OCI-LY7 (cell line): ENCODE results near the gene FHL1. TPM values are rescaled to one million over a fixed set of nuclear protein-coding genes. Genes with fewer than 3 reads are reported as not detected.

Experiments
- BruUV-seq: library from RNA; stranded (reverse); fragments of 400-500 nt; replicated peaks from 2 replicates; lab custom pipeline; 2021; lab: Mats Ljungman, UMichigan
- CTCF ChIA-PET: fragments of 300-600 bp; sonication (Branson Sonifier 250); formaldehyde crosslinking; loops from one replicate; lab custom pipeline; 2022; ENCODE audit warnings: antibody characterized with exemption; ENCODE audit not compliant: unreplicated experiment; lab: Charles Lee
- POLR2A ChIA-PET: fragments of 300-600 bp; sonication (Branson Sonifier 250); formaldehyde crosslinking; loops from one replicate; lab custom pipeline; 2022; ENCODE audit warnings: antibody characterized with exemption; lab: Charles Lee
- DNase-seq: peaks from one replicate; pipeline ENCODE4 v3.0.0-alpha.2; 2015; ENCODE audit warnings: low spot score
- H2AFZ ChIP-seq: fragments of 200-600 bp; sonication (generic), shearing (Covaris generic); 2 replicates; pipeline ENCODE4 v1.6.1; 2014; ENCODE audit warnings: mild to moderate bottlenecking, antibody characterized with exemption, low read length, moderate library complexity
- H3K27ac ChIP-seq: fragments of 200-600 bp; sonication (generic); 2 replicates; pipeline ENCODE4 v1.5.1; 2014; ENCODE audit warnings: mixed run types, low read depth, mild to moderate bottlenecking, moderate library complexity, low read length, inconsistent platforms; ENCODE audit not compliant: poor library complexity, severe bottlenecking
- H3K36me3 ChIP-seq: fragments of 200-600 bp; sonication (generic); 2 replicates; pipeline ENCODE4 v1.6.1; 2014; ENCODE audit warnings: mild to moderate bottlenecking, antibody characterized with exemption, low read length, moderate library complexity, mixed read lengths; ENCODE audit not compliant: insufficient read depth
- H3K4me1 ChIP-seq: fragments of 200-600 bp; sonication (generic); 2 replicates; pipeline ENCODE4 v1.5.1; 2014; ENCODE audit warnings: mild to moderate bottlenecking, low read length; ENCODE audit not compliant: insufficient read depth, poor library complexity, severe bottlenecking
- H3K4me2 ChIP-seq: fragments of 200-600 bp; sonication (generic); 2 replicates; pipeline ENCODE4 v1.6.1; 2014; ENCODE audit warnings: mild to moderate bottlenecking, low read length
- H3K4me3 ChIP-seq: fragments of 200-600 bp; sonication (generic); 2 replicates; pipeline ENCODE4 v1.5.1; 2014; ENCODE audit warnings: mild to moderate bottlenecking, low read depth, low read length; ENCODE audit not compliant: poor library complexity, severe bottlenecking
- H3K79me2 ChIP-seq: fragments of 200-600 bp; sonication (generic); 2 replicates; pipeline ENCODE4 v1.6.1; 2016; ENCODE audit warnings: low read depth, mild to moderate bottlenecking, low read length, moderate library complexity, mixed read lengths; ENCODE audit not compliant: insufficient read depth
- H3K9me2 ChIP-seq: fragments of 200-600 bp; sonication (generic); 2 replicates; pipeline ENCODE4 v1.6.1; 2016; ENCODE audit warnings: mild to moderate bottlenecking, low read length, mixed read lengths; ENCODE audit not compliant: insufficient read depth
- H3K9me3 ChIP-seq: fragments of 200-600 bp; sonication (generic); 2 replicates; pipeline ENCODE4 v1.6.1; 2014; ENCODE audit warnings: mild to moderate bottlenecking, mixed run types, low read length, mixed read lengths
- H4K20me1 ChIP-seq: fragments of 200-600 bp; sonication (generic); 2 replicates; pipeline ENCODE4 v1.6.1; 2014; ENCODE audit warnings: mild to moderate bottlenecking, antibody characterized with exemption, low read length, moderate library complexity, mixed read lengths; ENCODE audit not compliant: insufficient read depth
- EZH2phosphoT487 ChIP-seq: fragments of 200-600 bp; sonication (generic); IDR thresholded peaks from 2 replicates; pipeline ENCODE4 v1.6.1; 2018; ENCODE audit warnings: low read depth, borderline replicate concordance, mild to moderate bottlenecking, mixed run types, antibody characterized with exemption, low read length, moderate library complexity, mixed read lengths
- intact Hi-C: fragments of 100-400 bp; cut with micrococcal nuclease; formaldehyde crosslinking; loops from one replicate; pipeline ENCODE4 v1.10.0; 2022; ENCODE audit not compliant: unreplicated experiment
- total RNA-seq, 2 experiments: library from RNA; depleted of rRNA in 1 of 2; stranded (reverse); fragments of >200 nt in 1 of 2; shearing (Covaris generic) in 1 of 2; gene quantifications; 2 replicates each; pipeline ENCODE4 v1.2.3, GENCODE V29; 2014 to 2022
- TF ChIP-seq, protein P1 (sequence below): fragments of 200-600 bp; sonication (generic); conservative IDR thresholded peaks from 2 replicates; pipeline ENCODE4 v1.5.1; 2014; ENCODE audit warnings: mild to moderate bottlenecking, antibody characterized with exemption, low read length, moderate library complexity, mixed read lengths

The FHL1 gene
- total RNA-seq, 2 experiments from 2014 or later, result 1.4 TPM; not detected in 1

DNA sequence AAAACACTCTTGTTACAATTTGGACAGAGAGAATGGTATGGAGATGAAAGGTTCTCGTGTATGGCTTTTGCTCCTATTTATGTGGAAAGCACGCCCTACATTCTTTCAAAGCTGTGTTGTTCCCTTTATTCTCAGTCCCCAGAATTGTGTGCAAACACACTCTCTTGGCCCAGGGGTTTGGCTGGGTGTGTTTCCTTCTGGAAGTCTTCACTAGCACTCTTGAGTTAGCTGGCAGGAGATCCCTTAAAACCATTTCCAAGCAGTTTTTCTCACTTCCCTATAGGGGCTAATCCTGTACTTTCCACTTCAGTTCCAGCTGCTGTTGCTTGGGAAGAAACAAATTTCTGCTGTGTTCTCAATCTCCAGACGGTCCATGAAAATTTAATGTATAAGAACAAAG lies 35.1 kb downstream of the FHL1 start:
- H3K79me2 ChIP-seq, result no peaks in the 10 kb centered on the region
- no peaks in the 10 kb centered on the region for H3K36me3 ChIP-seq
- no peak for DNase-seq
- H2AFZ ChIP-seq, result no peak overlapping the region
- no peak overlapping the region for H3K4me3 ChIP-seq
- POLR2A ChIA-PET, result interaction anchor here (0.7 kb wide), 1 partner anchor 870 kb away, joined by 4 read pairs; no protein-coding TSS in a partner anchor
- no peak overlapping the region for H3K27ac ChIP-seq
- no peaks in the 10 kb centered on the region for H4K20me1 ChIP-seq
- BruUV-seq, result no TSS peak
- no peaks in the 10 kb centered on the region for H3K9me3 ChIP-seq
- H3K9me2 ChIP-seq, result no peaks in the 10 kb centered on the region
- no peaks in the 10 kb centered on the region for H3K4me1 ChIP-seq
- no peak overlapping the region for H3K4me2 ChIP-seq
- TF ChIP-seq EZH2phosphoT487, result no peak
- TF ChIP-seq, protein P1, sequence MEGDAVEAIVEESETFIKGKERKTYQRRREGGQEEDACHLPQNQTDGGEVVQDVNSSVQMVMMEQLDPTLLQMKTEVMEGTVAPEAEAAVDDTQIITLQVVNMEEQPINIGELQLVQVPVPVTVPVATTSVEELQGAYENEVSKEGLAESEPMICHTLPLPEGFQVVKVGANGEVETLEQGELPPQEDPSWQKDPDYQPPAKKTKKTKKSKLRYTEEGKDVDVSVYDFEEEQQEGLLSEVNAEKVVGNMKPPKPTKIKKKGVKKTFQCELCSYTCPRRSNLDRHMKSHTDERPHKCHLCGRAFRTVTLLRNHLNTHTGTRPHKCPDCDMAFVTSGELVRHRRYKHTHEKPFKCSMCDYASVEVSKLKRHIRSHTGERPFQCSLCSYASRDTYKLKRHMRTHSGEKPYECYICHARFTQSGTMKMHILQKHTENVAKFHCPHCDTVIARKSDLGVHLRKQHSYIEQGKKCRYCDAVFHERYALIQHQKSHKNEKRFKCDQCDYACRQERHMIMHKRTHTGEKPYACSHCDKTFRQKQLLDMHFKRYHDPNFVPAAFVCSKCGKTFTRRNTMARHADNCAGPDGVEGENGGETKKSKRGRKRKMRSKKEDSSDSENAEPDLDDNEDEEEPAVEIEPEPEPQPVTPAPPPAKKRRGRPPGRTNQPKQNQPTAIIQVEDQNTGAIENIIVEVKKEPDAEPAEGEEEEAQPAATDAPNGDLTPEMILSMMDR, result no peak
- intact Hi-C loops, result no loop called here
- CTCF ChIA-PET, result no interaction called here

DNA sequence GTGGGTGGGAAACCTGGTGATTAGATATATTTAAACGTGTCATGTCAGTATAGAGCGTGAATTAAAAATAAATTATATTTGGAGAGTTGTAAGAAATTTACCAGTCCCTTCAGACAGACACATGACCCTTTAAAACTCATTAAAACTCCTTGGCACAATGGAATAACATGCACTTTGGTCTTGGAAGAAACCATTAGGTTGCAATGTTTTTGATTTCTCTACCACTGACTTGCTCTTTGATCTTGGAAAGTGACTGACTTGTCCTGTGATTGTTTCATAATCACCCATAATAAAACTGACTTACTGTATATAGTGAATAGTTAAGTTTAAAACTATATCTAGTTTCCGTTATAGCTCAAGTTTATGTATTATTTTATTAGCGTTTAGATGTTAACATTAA lies 35.8 kb downstream of the FHL1 start:
- H3K4me1 ChIP-seq, result no peaks in the 10 kb centered on the region
- H3K9me2 ChIP-seq, result no peaks in the 10 kb centered on the region
- no peaks in the 10 kb centered on the region for H4K20me1 ChIP-seq
- ChIA-PET POLR2A (interaction anchor here (0.7 kb wide), 1 partner anchor 869 kb away, joined by 4 read pairs; no protein-coding TSS in a partner anchor), CTCF (no interaction called here)
- H2AFZ ChIP-seq, result no peak overlapping the region
- no peak for TF ChIP-seq EZH2phosphoT487
- TF ChIP-seq, protein P1, result no peak
- no peak overlapping the region for H3K4me3 ChIP-seq
- no peaks in the 10 kb centered on the region for H3K79me2 ChIP-seq
- DNase-seq, result no peak
- H3K36me3 ChIP-seq, result no peaks in the 10 kb centered on the region
- no peak overlapping the region for H3K4me2 ChIP-seq
- no peak overlapping the region for H3K27ac ChIP-seq
- BruUV-seq, result no TSS peak
- H3K9me3 ChIP-seq, result no peaks in the 10 kb centered on the region
- intact Hi-C loops, result no loop called here

DNA sequence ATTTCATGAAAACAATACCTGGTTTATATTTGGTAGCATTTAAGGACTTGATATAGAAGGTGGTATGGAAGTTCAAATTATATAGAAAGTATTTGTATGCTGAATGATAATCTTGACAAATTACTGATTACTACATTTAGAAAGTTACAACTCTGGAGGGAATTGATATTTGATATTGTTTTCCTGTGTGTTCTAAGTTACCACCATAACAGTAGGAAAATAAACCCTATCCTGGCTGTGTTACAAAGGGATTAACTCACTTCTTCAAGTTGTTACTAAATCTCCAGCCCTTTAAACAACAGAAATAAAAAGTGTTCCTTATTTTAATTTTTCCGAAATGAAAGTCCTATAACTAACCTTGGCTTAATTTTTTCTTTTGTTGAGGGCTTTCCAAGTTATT lies 36.6 kb downstream of the FHL1 start:
- ChIA-PET POLR2A (no interaction called here), CTCF (no interaction called here)
- Histone ChIP-seq H3K4me1 (no peaks in the 10 kb centered on the region), H3K36me3 (no peaks in the 10 kb centered on the region), H3K4me3 (no peak overlapping the region), H3K9me2 (no peaks in the 10 kb centered on the region), H3K27ac (no peak overlapping the region), H2AFZ (no peak overlapping the region), H3K4me2 (no peak overlapping the region), H3K9me3 (no peaks in the 10 kb centered on the region), H4K20me1 (no peaks in the 10 kb centered on the region), H3K79me2 (no peaks in the 10 kb centered on the region)
- no TSS peak for BruUV-seq
- DNase-seq, result no peak
- no peak for TF ChIP-seq EZH2phosphoT487
- TF ChIP-seq, protein P1, result no peak
- intact Hi-C loops, result no loop called here
